GM18907 (cell line): Measurements from ENCODE around the gene C4BPB.
"Not testable (repeated sequence)": the region's sequence is repeated elsewhere in the genome, so short reads cannot be mapped to it uniquely, and the experiment has no call there.

ENCODE experiments used
- ATAC-seq: cut with Tn5 transposase; IDR thresholded peaks from one replicate; pipeline ENCODE4 v1.9.1; 2021; ENCODE audit warnings: mild to moderate bottlenecking, moderate library complexity; ENCODE audit not compliant: unreplicated experiment

Gene C4BPB, protein sequence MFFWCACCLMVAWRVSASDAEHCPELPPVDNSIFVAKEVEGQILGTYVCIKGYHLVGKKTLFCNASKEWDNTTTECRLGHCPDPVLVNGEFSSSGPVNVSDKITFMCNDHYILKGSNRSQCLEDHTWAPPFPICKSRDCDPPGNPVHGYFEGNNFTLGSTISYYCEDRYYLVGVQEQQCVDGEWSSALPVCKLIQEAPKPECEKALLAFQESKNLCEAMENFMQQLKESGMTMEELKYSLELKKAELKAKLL

DNA sequence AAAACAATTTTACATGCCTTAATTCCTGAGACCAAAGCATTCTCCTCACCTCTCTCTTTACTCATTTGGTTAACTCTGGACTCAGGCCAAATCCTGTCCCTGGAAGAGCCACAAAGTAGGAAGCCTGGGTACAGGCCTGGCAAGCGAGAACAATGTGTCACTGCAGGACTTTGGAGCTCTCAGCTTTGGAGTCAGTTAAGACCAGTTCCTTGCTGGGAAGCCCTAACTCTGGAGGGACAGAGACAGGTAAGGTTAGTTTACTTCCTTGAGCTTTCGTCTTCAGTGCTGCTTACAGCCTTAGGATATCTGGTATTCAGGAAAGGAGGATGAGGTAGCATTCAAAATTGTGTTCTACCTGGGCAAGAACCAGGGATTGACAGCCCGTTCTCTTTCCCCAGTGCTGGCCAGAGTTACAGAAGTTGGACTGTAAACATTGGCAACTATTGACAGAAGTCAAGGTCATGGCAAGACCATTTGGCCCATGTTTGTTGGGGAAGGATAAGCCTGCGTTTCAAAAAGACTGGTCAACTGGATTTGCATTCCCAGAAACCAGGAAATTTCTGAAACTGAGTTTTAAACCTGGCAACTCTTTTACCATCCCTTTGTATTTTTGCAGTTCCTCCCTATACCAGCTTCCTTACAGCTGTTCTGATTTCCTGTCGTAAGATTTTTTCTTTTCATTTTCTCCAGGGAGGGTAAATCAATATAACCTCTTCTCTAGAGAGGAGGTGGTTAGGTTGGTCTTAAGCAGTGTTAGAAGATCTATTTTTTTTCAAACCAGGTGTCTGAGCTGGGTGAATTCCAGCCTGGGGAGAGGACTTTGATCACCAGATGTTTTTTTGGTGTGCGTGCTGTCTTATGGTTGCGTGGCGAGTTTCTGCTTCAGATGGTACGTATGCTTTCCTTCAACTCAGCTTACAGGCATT lies at the start of gene C4BPB:
TSS of gene C4BPB (plus strand) at position 160 of the 926 bp plus-strand sequence. CDS start at position 832, 672 bp downstream.
- ATAC-seq = no peak

DNA sequence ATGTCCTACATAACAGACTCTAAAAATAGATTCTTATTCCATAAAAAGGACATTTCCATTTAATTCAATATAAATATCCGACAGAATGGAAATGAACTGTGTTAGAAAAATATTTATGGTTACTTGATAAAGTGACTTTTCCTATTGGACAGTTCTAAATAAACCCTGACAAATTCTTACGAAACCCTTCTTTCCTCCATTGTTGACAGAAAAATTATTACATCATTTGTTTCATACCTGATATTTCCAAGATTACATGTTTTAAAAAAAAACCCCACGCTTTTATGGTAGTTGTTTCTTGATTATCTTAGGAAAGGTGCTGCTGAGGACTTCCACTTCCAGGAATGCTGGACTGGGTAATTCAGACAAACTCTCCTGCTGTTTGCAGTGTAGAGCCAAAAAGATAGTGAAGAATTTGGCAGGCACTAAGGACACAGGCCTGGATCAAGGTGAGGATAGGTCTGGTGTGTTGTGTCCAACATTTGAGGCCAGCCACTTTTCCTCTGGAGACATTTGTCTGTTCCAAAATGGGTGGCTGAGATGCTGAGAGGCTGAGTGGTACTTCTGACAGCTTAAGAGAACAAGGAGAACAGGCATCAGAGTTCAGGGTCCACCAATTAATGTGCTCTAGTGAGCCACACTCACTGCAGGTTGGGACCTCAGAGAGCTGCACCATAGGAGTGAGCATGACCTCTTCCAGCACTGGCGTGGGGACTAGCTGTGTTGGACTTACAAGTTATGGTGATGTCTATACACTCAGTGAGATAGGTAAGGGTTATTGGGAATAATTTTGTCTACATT lies 49.1 kb upstream of the C4BPB start:
- ATAC-seq = no peak

DNA sequence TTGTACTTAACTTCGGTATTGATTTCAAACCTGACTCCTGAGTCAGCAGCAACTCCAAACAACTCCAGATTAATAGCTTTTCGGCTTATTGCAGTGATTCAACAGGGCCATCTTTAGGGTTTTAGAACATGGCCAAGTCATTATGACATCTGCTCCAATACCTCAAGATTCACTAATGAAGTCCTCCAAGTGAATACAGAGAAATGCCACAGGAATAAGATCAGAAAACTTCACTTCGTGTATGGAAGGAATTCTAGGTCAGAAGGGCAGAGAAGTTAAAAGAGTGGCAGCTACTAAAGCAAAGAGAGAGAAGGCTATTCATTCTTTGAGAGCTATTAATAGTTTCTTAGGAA lies 48.5 kb upstream of the C4BPB start:
- ATAC-seq = no peak

DNA sequence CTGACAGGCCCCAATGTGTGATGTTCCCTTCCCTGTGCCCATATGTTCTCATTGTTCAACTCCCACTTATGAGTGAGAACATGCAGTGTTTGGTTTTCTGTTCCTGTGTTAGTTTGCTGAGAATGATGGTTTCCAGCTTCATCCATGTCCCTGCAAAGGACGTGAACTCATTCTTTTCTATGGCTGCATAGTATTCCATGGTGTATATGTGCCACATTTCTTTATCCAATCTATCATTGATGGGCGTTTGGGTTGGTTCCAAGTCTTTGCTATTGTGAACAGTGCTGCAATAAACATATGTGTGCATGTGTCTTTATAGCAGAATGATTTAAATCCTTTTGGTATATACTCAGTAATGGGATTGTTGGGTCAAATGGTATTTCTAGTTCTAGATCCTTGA lies 47.3 kb upstream of the C4BPB start:
- not testable (repeated sequence) for ATAC-seq

DNA sequence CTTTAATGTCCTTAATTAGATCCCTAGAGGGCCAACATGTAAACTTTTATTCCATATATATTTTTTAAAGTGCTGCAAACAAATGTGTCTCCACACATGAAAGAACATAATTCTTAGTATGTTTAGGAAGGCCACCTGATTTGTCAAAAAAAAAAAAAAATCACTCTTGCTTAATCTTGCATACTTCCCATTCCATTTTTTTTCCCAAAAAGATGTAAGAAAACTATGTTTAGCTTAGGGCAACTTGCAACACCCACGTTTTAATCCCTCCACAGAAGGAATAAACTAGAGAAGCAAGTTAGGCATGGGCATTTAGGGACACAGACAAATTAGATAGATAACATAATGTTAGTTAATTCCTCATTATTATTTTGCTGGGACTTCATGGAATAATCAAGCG lies 43.2 kb upstream of the C4BPB start:
- no peak for ATAC-seq

DNA sequence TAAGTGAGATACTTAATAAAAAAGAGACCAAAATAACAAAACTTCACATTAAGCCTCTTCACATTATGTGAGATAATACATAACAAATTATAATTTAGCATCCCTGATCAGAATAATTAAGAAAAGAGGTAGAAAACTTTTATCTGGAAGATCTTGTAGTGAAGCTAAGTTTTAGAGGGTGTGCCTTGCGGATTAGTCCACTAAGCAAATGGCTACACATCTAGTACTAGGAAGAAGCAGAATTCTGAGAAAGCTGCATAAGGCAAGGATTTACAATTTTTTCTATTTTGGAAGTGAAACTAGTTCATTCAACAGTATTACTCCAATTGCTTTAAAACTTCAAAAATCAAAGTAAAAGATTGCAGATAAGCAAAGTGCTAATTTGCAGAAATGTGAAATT lies 41.2 kb upstream of the C4BPB start:
- no peak for ATAC-seq

DNA sequence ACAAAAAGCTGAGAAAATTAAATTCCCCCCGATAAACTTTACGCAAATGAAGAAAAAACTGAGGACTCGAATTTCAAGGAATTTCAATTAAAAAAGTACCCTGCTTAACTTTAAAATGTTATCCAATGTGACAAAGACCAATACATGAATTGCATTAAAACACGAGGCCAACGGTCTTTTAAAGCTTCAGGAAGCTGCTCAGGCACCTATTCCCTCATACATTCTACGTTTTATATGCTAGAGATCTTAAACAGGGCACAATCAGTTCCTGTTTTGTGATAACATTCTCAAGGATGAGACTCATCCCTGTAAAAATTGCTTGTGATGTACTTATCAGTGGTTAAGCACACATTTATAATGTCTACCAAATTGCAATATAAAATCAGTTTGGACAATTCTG lies 40.6 kb upstream of the C4BPB start:
- no peak for ATAC-seq

DNA sequence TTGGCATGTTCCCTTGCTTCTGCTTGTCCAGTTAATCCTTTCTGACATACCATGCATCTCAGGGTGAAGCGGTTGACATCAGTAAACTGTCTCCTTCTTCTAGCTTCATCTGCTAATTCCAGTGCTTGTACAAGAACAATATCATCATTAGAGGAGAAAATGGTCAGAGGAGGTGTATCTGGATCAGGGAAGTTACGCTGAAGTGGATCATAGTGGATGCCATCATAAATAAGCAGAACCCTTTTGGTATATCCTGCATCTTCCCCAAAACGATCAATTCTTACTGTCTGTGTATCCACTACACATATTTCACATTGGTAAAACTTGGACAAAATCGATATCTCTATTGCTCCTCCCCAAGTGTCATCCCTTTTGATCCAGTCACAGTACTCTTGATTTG lies 39.6 kb upstream of the C4BPB start:
- ATAC-seq = no peak

DNA sequence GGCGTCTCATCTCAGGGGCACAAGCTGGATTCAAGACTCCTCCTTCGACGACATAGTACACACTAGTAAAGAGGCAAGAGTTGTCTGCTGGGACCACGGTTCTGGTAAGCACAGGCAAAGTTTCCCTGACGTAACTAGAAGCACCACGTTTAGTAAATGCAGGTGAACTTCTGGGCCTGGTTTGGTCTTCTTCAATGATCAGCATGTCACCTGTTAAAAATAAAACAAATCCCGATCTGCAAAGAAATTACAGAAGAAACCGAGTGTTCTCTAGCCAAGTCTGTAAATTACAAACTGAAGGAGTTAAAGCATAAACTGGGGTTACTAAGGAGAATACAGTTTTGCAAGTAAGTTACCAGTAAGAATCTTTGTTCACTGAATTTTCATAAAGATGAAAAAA lies 39.1 kb upstream of the C4BPB start:
- no peak for ATAC-seq

DNA sequence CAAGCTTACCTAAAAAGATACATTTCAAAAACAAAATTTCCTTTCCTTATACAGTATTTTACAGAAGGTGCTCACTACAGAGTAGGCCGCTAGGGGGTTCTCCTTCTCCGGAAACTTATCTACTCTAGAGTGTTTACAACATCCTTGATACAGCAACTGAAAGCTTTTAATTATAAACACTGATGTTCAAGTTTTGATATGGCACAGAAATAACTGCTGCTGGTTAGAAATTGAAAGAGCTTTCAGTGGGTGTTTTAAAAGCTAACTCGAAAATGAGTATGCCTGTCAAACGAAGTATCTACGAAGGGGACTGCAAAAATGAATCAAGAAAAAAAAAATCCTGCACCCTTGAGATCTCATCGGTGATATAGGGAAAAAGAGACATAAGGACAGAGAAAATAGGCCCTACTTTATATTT lies 38.7 kb upstream of the C4BPB start:
- ATAC-seq = no peak

DNA sequence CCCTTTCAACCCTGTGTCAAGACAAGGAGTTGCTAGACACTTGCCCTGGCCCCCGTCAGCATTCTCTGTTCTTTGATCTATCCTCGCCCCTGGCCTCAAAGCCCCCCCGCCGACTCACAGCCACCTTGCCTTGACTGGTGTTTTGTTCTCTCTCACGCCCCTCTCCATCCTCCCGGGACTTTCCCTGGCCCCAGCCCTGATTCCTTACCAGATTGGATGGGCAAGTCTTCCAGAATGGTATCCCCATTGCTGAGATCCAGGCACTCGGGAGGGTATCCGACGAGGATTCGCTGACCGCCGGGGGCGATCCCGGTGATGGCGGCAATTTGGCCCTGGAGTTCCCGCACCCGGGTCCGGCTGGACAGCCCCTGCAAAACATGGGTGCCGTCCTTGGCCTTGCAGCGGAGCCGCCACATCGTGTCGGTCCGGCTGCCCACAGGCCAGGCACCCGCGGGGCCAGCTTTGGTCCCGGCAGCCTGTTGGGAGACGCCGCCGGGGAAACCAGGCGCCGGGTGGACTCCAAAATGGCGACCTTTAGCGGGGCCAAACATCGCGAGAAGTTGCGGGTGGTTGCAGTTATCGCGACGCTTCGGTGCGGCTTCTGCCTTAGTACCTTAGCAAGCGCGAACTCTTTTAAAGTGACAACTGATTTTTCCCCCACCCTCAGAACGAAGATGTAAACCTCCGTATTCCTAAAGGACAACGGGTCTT lies 38.0 kb upstream of the C4BPB start:
- ATAC-seq = peak; percentile 59

DNA sequence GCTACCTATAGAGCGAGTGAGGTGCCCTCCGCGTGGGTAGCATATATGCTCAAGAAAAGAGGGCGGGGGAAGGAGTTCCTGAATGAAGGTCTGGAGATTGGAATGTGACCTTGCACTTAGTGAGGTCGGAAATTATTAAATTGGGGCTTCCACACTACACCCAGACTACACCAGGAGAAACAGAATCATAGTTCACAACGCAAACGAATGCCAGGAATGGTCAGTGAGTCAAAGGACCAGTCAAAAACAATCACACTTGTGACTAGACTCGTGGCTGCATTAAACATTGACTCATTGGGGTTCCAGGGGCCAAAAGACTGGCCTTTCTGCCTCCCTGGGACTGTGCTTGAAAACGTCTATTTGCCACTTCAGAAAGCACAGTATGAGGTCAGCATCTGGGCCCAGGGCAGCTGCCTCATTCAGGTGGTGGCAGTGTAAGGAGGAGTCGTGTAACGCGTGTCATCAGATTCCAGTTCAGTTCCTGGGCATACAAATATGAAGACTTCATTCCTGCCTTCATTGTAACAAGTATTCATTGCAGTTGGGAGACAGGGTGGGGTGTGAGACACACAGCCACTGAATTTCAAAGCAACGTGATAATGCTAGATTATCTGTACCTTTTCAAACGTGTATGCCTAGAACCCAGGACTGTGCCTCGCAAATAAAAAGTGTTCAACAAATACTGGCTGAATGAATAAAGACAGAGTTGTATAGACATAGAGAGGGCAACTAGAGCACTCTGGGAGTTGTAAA lies 37.3 kb upstream of the C4BPB start, which contains the start of gene YOD1:
TSS of gene YOD1 (minus strand) at position 18 of the 753 bp plus-strand sequence. CDS start 178 bp downstream, outside the sequence.
- no peak for ATAC-seq

DNA sequence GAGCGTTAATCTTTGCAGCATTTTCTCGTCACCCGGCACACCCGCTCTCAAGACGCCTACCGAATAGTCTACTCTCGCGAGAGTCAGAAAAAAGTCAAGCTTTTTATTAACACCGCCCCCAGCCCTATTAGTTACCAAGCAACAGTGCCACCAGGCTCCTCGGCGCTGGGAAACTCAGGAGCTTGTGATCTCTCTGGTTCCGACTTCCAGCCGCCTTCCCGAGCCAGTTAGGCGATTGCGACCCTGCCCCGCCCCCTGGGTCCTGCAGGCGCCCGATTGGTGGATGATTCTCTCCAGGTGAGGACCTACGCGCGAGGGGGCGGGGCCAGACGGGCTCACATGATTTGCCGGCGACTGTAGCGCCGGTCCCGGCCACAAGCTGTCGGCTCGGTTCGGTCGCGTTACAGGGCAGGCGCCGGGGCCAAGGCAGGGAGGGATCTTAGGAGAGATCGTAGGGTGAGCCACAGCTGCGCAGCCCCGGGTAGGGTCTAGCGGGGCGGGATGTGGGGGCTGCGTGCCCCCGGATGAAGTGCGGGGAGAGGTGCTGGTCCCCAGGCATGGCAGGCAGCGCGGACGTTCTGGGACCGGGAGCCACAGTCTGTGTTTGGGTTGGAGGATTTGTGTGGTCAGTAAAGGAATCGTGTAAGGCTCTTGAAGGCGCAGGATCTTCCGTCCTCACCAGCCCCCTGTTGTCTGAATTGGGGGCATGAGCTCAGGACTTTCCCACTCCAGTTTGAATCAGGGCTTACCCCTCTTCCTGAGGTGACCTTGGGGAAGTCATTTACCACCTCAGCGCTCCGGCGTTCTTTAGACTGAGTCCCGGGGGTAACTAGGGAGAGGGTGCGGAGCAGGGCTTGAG lies 35.5 kb upstream of the C4BPB start, which contains the start of gene PFKFB2:
TSS of gene PFKFB2 (plus strand) at position 365 of the 859 bp plus-strand sequence. CDS start 1,443 bp downstream, outside the sequence.
- peak; percentile 82 for ATAC-seq

DNA sequence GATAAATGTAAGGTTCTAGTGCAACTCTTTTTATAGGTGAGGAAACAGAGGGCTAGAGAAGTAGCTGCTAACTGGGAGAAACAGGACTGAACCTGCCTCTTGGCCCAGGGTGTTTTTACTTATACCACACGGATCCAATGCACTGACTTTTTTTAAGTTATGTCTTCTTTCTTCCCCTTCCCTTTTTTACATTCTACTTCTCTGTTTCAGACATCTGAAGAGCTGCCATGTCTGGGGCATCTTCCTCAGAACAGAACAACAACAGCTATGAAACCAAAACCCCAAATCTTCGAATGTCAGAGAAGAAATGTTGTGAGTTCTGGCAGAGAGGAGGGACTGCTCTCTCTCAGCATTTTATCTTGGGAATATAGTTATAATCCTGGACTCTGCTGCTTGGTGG lies 34.2 kb upstream of the C4BPB start:
- ATAC-seq = no peak

DNA sequence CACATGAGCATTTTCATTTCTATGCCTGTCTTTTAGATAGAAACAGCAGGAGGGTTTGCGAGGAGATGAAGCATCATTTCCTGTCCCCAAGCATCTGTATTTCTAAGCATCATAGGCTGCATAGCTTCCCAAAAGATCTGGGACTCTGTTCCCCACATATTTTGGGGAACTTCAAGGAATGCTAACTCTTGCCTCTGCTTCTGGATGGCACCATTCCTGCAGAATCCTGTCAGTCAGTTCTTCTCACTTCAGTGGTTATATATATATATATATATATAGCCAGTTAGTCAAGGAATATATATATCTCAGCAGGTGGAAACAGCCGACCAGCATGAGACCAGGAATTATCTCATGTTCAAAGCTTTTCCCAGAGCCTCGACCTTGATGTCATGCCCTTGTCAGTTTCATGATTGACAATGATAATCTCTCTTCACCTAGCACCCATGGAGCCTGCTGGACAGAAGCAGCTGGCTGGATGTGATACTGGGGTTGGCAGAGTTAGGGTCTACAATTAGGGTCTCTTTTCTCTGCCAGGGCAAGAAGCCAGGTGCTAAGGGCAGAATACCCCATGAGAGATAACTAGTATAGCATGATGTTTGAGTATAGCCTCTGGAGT lies 33.2 kb upstream of the C4BPB start:
- no peak for ATAC-seq

DNA sequence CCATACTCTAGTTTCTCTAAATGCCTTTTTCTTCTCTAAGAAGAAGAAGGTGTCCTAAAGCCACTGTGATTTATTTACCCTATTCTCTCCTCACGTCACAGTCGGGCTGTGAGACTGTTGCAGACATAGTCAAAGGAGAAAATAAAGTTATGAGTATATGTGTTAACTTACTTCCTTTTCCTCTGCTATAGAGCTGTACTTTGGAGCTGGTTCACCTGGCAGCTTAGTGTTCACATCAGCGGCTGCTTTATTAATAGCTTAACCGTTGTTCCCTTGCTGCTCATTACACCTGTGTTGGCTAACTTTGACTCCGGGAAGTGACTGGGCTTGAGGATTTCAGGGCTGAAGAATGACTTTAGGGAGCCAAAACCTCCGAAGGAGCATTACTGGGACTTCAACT lies 32.0 kb upstream of the C4BPB start:
- ATAC-seq = no peak

DNA sequence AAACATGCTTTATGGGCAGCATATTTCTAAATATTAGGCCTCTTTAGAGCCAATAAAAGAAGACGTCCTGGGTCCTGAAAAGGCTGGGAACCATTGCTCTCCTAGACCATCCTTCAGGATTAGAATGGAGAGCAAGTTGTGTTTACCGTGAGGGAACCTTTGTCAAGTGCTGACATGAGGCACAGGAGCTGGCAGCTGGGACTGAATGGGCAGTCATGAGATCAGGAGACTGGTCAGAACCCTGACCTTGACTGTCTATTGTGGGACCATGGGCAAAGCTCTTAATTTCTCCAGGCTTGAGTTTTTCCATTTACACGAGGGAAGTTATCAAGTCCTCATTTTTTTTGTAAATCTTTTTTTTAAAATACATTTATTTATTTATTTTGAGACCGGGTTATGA lies 30.4 kb upstream of the C4BPB start:
- ATAC-seq = no peak
